ENCODE data around the gene TNFSF18. TPM values are rescaled to one million over a fixed set of nuclear protein-coding genes. Genes with fewer than 3 reads are reported as not detected.

Gene TNFSF18
- polyA plus RNA-seq, 1 donor from 2014 or later, result not detected

DNA sequence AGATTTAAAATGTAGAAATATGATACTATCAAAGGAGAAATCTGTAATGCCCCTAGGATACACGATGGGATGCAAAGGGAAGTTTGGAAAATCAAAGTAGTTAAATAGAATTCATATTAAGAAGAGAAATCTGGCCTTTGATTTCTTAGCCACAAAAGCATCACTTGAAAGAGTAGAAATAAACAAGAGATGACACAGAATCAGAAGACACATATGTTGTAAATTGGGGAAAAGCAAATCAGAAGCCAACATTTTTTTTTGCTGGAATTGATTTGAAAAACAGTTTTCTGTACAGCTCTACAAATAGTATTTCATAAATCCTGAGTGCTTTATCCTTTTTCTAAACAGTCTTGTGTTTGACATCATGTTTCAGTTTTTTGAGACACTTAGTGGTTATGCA lies 12.4 kb upstream of the TNFSF18 start:
- Histone ChIP-seq H3K9me3 (ENCODE audit: low read length) (no peaks in the 10 kb centered on the region), H2AFZ (ENCODE audit: low read depth, low read length) (no peak overlapping the region), H3K9ac (ENCODE audit: low read length) (no peak overlapping the region), H3F3A (ENCODE audit: insufficient read depth, low read length, poor library complexity, severe bottlenecking) (no peaks in the 10 kb centered on the region), H3K9me2 (ENCODE audit: insufficient read depth, low read length) (no peaks in the 10 kb centered on the region), H3K27me3 (ENCODE audit: insufficient read depth, low read depth, low read length) (no peaks in the 10 kb centered on the region), H3K27ac (ENCODE audit: low read length) (no peak overlapping the region), H3K4me2 (ENCODE audit: low read length) (no peak overlapping the region), H3K4me3 (ENCODE audit: low read length) (no peak overlapping the region), H3K79me2 (replicated peaks; ENCODE audit: insufficient read depth, low read length) (no peaks in the 10 kb centered on the region), H4K20me1 (ENCODE audit: insufficient read depth) (no peaks in the 10 kb centered on the region), H3K36me3 (ENCODE audit: insufficient read depth, low read length) (no peaks in the 10 kb centered on the region)
- no peak for TF ChIP-seq TAF1 (IDR thresholded peaks at IDR 0.05; ENCODE audit: low read depth)
- TF ChIP-seq, protein P1, sequence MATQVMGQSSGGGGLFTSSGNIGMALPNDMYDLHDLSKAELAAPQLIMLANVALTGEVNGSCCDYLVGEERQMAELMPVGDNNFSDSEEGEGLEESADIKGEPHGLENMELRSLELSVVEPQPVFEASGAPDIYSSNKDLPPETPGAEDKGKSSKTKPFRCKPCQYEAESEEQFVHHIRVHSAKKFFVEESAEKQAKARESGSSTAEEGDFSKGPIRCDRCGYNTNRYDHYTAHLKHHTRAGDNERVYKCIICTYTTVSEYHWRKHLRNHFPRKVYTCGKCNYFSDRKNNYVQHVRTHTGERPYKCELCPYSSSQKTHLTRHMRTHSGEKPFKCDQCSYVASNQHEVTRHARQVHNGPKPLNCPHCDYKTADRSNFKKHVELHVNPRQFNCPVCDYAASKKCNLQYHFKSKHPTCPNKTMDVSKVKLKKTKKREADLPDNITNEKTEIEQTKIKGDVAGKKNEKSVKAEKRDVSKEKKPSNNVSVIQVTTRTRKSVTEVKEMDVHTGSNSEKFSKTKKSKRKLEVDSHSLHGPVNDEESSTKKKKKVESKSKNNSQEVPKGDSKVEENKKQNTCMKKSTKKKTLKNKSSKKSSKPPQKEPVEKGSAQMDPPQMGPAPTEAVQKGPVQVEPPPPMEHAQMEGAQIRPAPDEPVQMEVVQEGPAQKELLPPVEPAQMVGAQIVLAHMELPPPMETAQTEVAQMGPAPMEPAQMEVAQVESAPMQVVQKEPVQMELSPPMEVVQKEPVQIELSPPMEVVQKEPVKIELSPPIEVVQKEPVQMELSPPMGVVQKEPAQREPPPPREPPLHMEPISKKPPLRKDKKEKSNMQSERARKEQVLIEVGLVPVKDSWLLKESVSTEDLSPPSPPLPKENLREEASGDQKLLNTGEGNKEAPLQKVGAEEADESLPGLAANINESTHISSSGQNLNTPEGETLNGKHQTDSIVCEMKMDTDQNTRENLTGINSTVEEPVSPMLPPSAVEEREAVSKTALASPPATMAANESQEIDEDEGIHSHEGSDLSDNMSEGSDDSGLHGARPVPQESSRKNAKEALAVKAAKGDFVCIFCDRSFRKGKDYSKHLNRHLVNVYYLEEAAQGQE (IDR thresholded peaks at IDR 0.05; ENCODE audit: borderline replicate concordance), result no peak
- no peak for TF ChIP-seq SMC3 (conservative IDR thresholded peaks at IDR 0.05; ENCODE audit: poor library complexity)
- TF ChIP-seq POLR2AphosphoS5 (IDR thresholded peaks at IDR 0.05), result no peak
- TF ChIP-seq RAD21 (conservative IDR thresholded peaks at IDR 0.05), result no peak
- TF ChIP-seq, protein P2, sequence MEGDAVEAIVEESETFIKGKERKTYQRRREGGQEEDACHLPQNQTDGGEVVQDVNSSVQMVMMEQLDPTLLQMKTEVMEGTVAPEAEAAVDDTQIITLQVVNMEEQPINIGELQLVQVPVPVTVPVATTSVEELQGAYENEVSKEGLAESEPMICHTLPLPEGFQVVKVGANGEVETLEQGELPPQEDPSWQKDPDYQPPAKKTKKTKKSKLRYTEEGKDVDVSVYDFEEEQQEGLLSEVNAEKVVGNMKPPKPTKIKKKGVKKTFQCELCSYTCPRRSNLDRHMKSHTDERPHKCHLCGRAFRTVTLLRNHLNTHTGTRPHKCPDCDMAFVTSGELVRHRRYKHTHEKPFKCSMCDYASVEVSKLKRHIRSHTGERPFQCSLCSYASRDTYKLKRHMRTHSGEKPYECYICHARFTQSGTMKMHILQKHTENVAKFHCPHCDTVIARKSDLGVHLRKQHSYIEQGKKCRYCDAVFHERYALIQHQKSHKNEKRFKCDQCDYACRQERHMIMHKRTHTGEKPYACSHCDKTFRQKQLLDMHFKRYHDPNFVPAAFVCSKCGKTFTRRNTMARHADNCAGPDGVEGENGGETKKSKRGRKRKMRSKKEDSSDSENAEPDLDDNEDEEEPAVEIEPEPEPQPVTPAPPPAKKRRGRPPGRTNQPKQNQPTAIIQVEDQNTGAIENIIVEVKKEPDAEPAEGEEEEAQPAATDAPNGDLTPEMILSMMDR (IDR thresholded peaks at IDR 0.05; ENCODE audit: poor library complexity, severe bottlenecking), result no peak
- TF ChIP-seq EP300 (conservative IDR thresholded peaks at IDR 0.05; ENCODE audit: poor library complexity, severe bottlenecking), result no peak

DNA sequence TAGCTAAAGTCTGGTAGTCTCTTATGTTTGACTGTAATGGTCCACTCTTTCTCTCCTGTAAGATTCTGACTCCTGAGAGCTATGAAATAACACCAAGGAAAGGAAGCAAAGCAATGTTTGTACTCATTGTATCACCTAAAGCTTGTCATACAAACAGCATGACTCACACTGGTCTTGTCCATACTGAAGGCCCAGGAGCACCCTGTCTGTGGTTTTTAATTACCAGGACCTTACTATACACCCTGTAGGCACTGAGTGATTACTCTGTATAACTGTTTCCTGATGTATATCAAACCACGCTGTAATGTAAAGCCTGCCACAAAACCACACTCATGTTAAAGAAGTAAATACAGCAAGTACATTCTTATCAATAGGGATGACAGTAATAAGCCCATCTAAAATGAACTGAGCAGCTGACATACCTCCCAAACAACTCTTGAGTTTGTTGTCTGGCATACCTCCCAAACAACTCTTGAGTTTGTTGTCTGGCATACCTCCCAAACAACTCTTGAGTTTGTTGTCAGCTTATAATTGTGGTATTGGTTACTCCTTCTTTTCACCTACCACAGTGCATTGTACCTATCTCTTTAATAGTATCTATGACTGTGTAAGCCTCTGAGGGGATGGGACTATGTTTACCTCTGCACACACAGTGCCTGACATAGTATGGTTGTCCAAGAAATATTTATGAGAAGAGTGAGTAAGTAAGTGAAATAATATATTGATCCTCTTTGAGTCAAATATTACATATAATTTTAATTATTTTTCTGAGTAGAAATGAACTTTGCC lies 11.6 kb upstream of the TNFSF18 start:
- H4K20me1 ChIP-seq (ENCODE audit: insufficient read depth), result no peaks in the 10 kb centered on the region
- no peak overlapping the region for H3K4me2 ChIP-seq (ENCODE audit: low read length)
- H3K4me3 ChIP-seq (ENCODE audit: low read length), result no peak overlapping the region
- H3K27me3 ChIP-seq (ENCODE audit: insufficient read depth, low read depth, low read length), result no peaks in the 10 kb centered on the region
- no peaks in the 10 kb centered on the region for H3K9me2 ChIP-seq (ENCODE audit: insufficient read depth, low read length)
- H3K36me3 ChIP-seq (ENCODE audit: insufficient read depth, low read length), result no peaks in the 10 kb centered on the region
- no peaks in the 10 kb centered on the region for H3K79me2 ChIP-seq (replicated peaks; ENCODE audit: insufficient read depth, low read length)
- H3K9me3 ChIP-seq (ENCODE audit: low read length), result no peaks in the 10 kb centered on the region
- no peaks in the 10 kb centered on the region for H3F3A ChIP-seq (ENCODE audit: insufficient read depth, low read length, poor library complexity, severe bottlenecking)
- H2AFZ ChIP-seq (ENCODE audit: low read depth, low read length), result no peak overlapping the region
- TF ChIP-seq EP300 (conservative IDR thresholded peaks at IDR 0.05; ENCODE audit: poor library complexity, severe bottlenecking) (no peak), TAF1 (IDR thresholded peaks at IDR 0.05; ENCODE audit: low read depth) (no peak), RAD21 (conservative IDR thresholded peaks at IDR 0.05) (no peak), POLR2AphosphoS5 (IDR thresholded peaks at IDR 0.05) (no peak), MXI1 (conservative IDR thresholded peaks at IDR 0.05; ENCODE audit: poor library complexity, severe bottlenecking) (no peak), SMC3 (conservative IDR thresholded peaks at IDR 0.05; ENCODE audit: poor library complexity) (no peak), EZH2 (IDR thresholded peaks at IDR 0.05; ENCODE audit: borderline replicate concordance, insufficient read depth, low read length, poor library complexity, severe bottlenecking) (no peak)
- TF ChIP-seq, protein P2 (IDR thresholded peaks at IDR 0.05; ENCODE audit: poor library complexity, severe bottlenecking), result no peak
- TF ChIP-seq, protein P1 (IDR thresholded peaks at IDR 0.05; ENCODE audit: borderline replicate concordance), result no peak
- H3K27ac ChIP-seq (ENCODE audit: low read length), result no peak overlapping the region
- no peak overlapping the region for H3K9ac ChIP-seq (ENCODE audit: low read length)

Data from neural cell (in vitro differentiated cells).